K562 (cell line): ENCODE measurements around the gene USF2. TPM values are rescaled to one million over a fixed set of nuclear protein-coding genes. Genes with fewer than 3 reads are reported as not detected.
A peak's percentile ranks its signal among the peaks of the same experiment; 100 is the strongest.

Experiments used
- BCOR ChIP-seq: fragments of 450-650 bp; IDR thresholded peaks from 2 replicates; pipeline ENCODE4 v1.6.1; 2016
- DACH1 ChIP-seq: fragments of 450-650 bp; IDR thresholded peaks from 2 replicates; pipeline ENCODE4 v1.6.1; 2018; ENCODE audit not compliant: partially characterized antibody
- HDAC1 ChIP-seq, 2 experiments: fragments of 450-650 bp; IDR thresholded peaks; 2 replicates each; pipeline ENCODE4 v1.6.1; 2016 to 2017; ENCODE audit warnings: inconsistent platforms in 1 of 2, mild to moderate bottlenecking in 1 of 2, moderate library complexity in 1 of 2
- KLF16 ChIP-seq: IDR thresholded peaks from 2 replicates; pipeline ENCODE4 v1.6.1; 2016; ENCODE audit warnings: antibody characterized with exemption
- MCM3 ChIP-seq: fragments of 450-650 bp; IDR thresholded peaks from 2 replicates; pipeline ENCODE4 v1.6.1; 2016
- PHF20 ChIP-seq: fragments of 450-650 bp; IDR thresholded peaks from 2 replicates; pipeline ENCODE4 v1.6.1; 2018; ENCODE audit not compliant: partially characterized antibody
- SIN3A ChIP-seq, 2 experiments: fragments of 150-350 bp in 1 of 2; IDR thresholded peaks; 2 replicates each; pipeline ENCODE4 v1.6.1; 2011 to 2016; ENCODE audit warnings: borderline replicate concordance in 2 of 2, low read depth in 2 of 2, low read length in 2 of 2, mild to moderate bottlenecking in 2 of 2, moderate library complexity in 2 of 2; ENCODE audit not compliant: control insufficient read depth in 1 of 2
- SLC30A9 ChIP-seq: fragments of 250-450 bp; sonication (Bioruptor Pico); IDR thresholded peaks from 2 replicates; pipeline ENCODE4 v1.8.0; 2022; ENCODE audit warnings: mild to moderate bottlenecking, moderate library complexity
- TAF1 ChIP-seq: IDR thresholded peaks from 2 replicates; pipeline ENCODE4 v1.6.1; 2011; ENCODE audit warnings: mild to moderate bottlenecking, low read length, moderate library complexity; ENCODE audit not compliant: insufficient read depth, control insufficient read depth, severe bottlenecking; ENCODE audit errors: extremely low read depth
- XRCC5 ChIP-seq: fragments of 200-400 bp; formaldehyde crosslinking; IDR thresholded peaks from 2 replicates; pipeline ENCODE4 v1.6.1; 2017; ENCODE audit warnings: low read depth, mild to moderate bottlenecking, low read length
- ZKSCAN1 ChIP-seq: fragments of 150-350 bp; IDR thresholded peaks from 2 replicates; pipeline ENCODE4 v1.6.1; 2016; ENCODE audit warnings: low read depth, low read length
- ZNF76 ChIP-seq: fragments of 250-450 bp; sonication (Bioruptor Pico); IDR thresholded peaks from 2 replicates; pipeline ENCODE4 v1.4.0; 2020; ENCODE audit warnings: mild to moderate bottlenecking, moderate library complexity, borderline replicate concordance
- ZNF77 ChIP-seq: fragments of 250-450 bp; sonication (Bioruptor Pico); IDR thresholded peaks from 2 replicates; pipeline ENCODE4 v1.5.0; 2020
- polyA plus RNA-seq, 8 experiments: library from polyadenylated mRNA; depleted of rRNA in 4 of 8; stranded (reverse) in 5 of 8; unstranded in 3 of 8; fragments of >200 nt; fragmentation: Nextera tagmentation in 2 of 8; fragmentation: Illumina TruSeq in 1 of 8; extraction: Ambion mirVana in 2 of 8; extraction: Trizol in 1 of 8; gene quantifications; 2 replicates each; pipeline versions ENCODE4 v1.2.1 to v1.2.3, GENCODE V29; 2011 to 2014; ENCODE audit warnings: inconsistent platforms in 1 of 8, missing spikeins in 1 of 8
- total RNA-seq, 7 experiments: library from RNA; depleted of rRNA in 6 of 7; stranded (reverse); fragments of >200 nt in 6 of 7; fragmentation: Illumina TruSeq in 2 of 7; extraction: Trizol in 2 of 7; gene quantifications; 2 replicates each; pipeline versions ENCODE4 v1.2.1 to v1.2.3, GENCODE V29; 2011 to 2021; ENCODE audit warnings: low replicate concordance in 1 of 7
- TF ChIP-seq, protein P1 (sequence below): sonication (generic); formaldehyde crosslinking; IDR thresholded peaks from 2 replicates; pipeline ENCODE4 v1.8.1; 2023; ENCODE audit warnings: mild to moderate bottlenecking, missing genetic modification reagents, moderate library complexity
- TF ChIP-seq, protein P2 (sequence below): fragments of 250-450 bp; sonication (Bioruptor Pico); IDR thresholded peaks from 2 replicates; pipeline ENCODE4 v1.8.0; 2022; ENCODE audit warnings: inconsistent platforms
- TF ChIP-seq, protein P3 (sequence below), 2 experiments: fragments of 450-650 bp in 1 of 2; sonication (generic) in 1 of 2; formaldehyde crosslinking in 1 of 2; IDR thresholded peaks; 2 replicates each; pipeline versions ENCODE4 v1.7.1 to v1.9.0; 2016 to 2022; ENCODE audit warnings: inconsistent platforms in 1 of 2, mild to moderate bottlenecking in 1 of 2, missing genetic modification reagents in 1 of 2

USF2 gene
- total and polyA plus RNA-seq, 9 of the 15 experiments (the other 6 are each of a cell fraction or from before 2014, with no cell fraction given), result 0.27 to 93.7 (median 58.4) TPM

DNA sequence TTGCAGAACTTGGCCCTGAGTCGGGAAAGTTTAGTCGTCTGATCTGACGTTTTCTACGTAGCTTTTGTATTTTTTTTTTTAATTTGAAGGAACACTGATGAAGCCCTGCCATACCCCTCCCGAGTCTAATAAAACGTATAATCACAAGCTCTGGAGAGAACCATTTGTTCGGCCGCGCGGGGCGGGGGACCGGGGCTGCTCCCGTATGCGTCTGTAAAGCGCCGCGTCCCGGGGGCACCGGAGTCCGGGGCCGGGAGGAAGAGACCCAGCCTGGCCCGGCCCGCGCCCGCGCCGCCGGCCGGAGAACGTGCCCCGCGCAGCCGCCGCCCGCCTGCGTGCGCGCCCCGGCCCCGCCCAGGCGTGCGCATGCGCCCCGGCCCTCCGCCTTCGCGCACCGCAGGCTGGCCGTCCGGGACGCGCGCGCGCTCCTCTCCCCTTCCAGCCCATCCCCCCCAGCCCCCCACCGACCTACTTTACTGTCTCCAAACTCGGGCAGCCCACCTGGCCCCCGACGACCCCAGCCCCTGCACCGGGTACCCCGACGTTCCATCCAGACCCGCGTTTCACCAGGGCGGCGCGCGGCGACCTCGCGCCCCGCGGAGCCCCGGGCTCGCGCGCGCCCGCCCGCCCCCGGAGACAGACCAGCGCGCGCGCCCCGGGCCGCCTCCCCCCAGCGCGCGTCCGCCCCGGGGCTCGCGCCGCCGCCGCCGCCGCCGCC lies 785 bp upstream of the USF2 start (continued):
- TF ChIP-seq, protein P1, sequence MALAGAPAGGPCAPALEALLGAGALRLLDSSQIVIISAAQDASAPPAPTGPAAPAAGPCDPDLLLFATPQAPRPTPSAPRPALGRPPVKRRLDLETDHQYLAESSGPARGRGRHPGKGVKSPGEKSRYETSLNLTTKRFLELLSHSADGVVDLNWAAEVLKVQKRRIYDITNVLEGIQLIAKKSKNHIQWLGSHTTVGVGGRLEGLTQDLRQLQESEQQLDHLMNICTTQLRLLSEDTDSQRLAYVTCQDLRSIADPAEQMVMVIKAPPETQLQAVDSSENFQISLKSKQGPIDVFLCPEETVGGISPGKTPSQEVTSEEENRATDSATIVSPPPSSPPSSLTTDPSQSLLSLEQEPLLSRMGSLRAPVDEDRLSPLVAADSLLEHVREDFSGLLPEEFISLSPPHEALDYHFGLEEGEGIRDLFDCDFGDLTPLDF (CRISPR knock-in tag), result no peak
- TF ChIP-seq BCOR, result no peak
- TF ChIP-seq TAF1, result peak; percentile 37
- TF ChIP-seq, protein P2, sequence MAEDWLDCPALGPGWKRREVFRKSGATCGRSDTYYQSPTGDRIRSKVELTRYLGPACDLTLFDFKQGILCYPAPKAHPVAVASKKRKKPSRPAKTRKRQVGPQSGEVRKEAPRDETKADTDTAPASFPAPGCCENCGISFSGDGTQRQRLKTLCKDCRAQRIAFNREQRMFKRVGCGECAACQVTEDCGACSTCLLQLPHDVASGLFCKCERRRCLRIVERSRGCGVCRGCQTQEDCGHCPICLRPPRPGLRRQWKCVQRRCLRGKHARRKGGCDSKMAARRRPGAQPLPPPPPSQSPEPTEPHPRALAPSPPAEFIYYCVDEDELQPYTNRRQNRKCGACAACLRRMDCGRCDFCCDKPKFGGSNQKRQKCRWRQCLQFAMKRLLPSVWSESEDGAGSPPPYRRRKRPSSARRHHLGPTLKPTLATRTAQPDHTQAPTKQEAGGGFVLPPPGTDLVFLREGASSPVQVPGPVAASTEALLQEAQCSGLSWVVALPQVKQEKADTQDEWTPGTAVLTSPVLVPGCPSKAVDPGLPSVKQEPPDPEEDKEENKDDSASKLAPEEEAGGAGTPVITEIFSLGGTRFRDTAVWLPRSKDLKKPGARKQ (CRISPR knock-in tag), result no peak
- TF ChIP-seq ZNF76, result no peak
- no peak for TF ChIP-seq XRCC5
- TF ChIP-seq SLC30A9 (CRISPR knock-in tag), result no peak
- TF ChIP-seq HDAC1 (IDR thresholded peaks at IDR 0.05), result no peak
- peak in 1 of 2 experiments; percentile 48; a peak in 2 of 4 replicates for TF ChIP-seq SIN3A (IDR thresholded peaks at IDR 0.05; ENCODE audit: borderline replicate concordance in 2 of 2, control insufficient read depth in 1 of 2, low read depth in 2 of 2, low read length in 2 of 2)
- TF ChIP-seq, protein P3, sequence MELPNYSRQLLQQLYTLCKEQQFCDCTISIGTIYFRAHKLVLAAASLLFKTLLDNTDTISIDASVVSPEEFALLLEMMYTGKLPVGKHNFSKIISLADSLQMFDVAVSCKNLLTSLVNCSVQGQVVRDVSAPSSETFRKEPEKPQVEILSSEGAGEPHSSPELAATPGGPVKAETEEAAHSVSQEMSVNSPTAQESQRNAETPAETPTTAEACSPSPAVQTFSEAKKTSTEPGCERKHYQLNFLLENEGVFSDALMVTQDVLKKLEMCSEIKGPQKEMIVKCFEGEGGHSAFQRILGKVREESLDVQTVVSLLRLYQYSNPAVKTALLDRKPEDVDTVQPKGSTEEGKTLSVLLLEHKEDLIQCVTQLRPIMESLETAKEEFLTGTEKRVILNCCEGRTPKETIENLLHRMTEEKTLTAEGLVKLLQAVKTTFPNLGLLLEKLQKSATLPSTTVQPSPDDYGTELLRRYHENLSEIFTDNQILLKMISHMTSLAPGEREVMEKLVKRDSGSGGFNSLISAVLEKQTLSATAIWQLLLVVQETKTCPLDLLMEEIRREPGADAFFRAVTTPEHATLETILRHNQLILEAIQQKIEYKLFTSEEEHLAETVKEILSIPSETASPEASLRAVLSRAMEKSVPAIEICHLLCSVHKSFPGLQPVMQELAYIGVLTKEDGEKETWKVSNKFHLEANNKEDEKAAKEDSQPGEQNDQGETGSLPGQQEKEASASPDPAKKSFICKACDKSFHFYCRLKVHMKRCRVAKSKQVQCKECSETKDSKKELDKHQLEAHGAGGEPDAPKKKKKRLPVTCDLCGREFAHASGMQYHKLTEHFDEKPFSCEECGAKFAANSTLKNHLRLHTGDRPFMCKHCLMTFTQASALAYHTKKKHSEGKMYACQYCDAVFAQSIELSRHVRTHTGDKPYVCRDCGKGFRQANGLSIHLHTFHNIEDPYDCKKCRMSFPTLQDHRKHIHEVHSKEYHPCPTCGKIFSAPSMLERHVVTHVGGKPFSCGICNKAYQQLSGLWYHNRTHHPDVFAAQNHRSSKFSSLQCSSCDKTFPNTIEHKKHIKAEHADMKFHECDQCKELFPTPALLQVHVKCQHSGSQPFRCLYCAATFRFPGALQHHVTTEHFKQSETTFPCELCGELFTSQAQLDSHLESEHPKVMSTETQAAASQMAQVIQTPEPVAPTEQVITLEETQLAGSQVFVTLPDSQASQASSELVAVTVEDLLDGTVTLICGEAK (IDR thresholded peaks at IDR 0.05), result peak; percentile 51; the same call in 1 of the 2 replicates
- TF ChIP-seq, protein P3 (CRISPR knock-in tag; IDR thresholded peaks at IDR 0.05), result no peak
- no peak for TF ChIP-seq ZKSCAN1
- no peak for TF ChIP-seq ZNF77
- no peak for TF ChIP-seq PHF20
- no peak for TF ChIP-seq MCM3
- TF ChIP-seq KLF16, result no peak
- no peak for TF ChIP-seq DACH1
